HCT116 (cell line): Measurements from ENCODE around the gene IL36A.

ENCODE experiments used
- EZH2 ChIP-seq: fragments of 200-600 bp; sonication (generic); IDR thresholded peaks from 2 replicates; pipeline ENCODE4 v1.6.1; 2017; ENCODE audit warnings: antibody characterized with exemption, mixed run types
- JUND ChIP-seq: IDR thresholded peaks from 2 replicates; pipeline ENCODE4 v1.6.1; 2012
- POLR2A ChIP-seq: IDR thresholded peaks from 2 replicates; pipeline ENCODE4 v1.7.0; 2011; ENCODE audit warnings: borderline replicate concordance; ENCODE audit not compliant: insufficient read depth, insufficient read length; ENCODE audit errors: extremely low read depth
- POLR2AphosphoS5 ChIP-seq: IDR thresholded peaks from 2 replicates; pipeline ENCODE4 v1.6.1; 2011; ENCODE audit warnings: mild to moderate bottlenecking, low read depth, low read length, moderate library complexity
- SIN3A ChIP-seq: IDR thresholded peaks from 2 replicates; pipeline ENCODE4 v1.6.1; 2012; ENCODE audit warnings: low read depth
- SP1 ChIP-seq: IDR thresholded peaks from 2 replicates; pipeline ENCODE4 v1.6.1; 2012; ENCODE audit warnings: low read depth
- TCF7L2 ChIP-seq: IDR thresholded peaks from 2 replicates; pipeline ENCODE4 v1.7.0; 2011; ENCODE audit warnings: borderline replicate concordance, inconsistent platforms; ENCODE audit not compliant: insufficient read depth, insufficient read length; ENCODE audit errors: extremely low read depth
- TF ChIP-seq, protein P1 (sequence below), 3 experiments: fragments of 200-600 bp in 1 of 3; sonication (generic) in 1 of 3; IDR thresholded peaks in 2 of 3; conservative IDR thresholded peaks in 1 of 3; 2 replicates each; pipeline ENCODE4 v1.5.1; 2012 to 2017; ENCODE audit warnings: low read depth in 2 of 3, low read length in 2 of 3, antibody characterized with exemption in 1 of 3, borderline replicate concordance in 1 of 3, control low read depth in 1 of 3, mild to moderate bottlenecking in 1 of 3, mixed read lengths in 1 of 3, mixed run types in 1 of 3, moderate library complexity in 1 of 3; ENCODE audit not compliant: insufficient read depth in 1 of 3
- TF ChIP-seq, protein P2 (sequence below): IDR thresholded peaks from 2 replicates; pipeline ENCODE4 v1.6.1; 2012; ENCODE audit warnings: low read depth

DNA sequence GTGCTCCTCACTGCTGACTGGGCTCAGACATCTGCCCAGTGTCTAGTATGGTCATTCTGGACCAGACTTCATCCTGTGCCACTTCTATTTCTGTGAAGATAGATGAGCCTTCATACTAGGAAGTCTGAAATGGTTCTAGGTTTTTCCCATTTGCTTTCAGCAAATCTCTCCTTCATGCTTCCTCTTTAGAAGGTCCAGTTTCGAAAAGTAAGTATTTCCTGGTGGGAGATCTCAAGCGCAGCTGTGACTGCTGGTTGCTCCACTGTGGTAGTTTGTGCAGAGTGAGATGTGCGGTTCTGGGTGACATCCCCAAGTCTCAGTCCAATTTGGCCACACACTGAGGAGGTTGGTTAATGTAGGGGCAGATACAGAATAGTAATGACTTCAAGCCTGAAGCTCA, 33.0 kb downstream of the IL36A start:
- TF ChIP-seq, protein P1, sequence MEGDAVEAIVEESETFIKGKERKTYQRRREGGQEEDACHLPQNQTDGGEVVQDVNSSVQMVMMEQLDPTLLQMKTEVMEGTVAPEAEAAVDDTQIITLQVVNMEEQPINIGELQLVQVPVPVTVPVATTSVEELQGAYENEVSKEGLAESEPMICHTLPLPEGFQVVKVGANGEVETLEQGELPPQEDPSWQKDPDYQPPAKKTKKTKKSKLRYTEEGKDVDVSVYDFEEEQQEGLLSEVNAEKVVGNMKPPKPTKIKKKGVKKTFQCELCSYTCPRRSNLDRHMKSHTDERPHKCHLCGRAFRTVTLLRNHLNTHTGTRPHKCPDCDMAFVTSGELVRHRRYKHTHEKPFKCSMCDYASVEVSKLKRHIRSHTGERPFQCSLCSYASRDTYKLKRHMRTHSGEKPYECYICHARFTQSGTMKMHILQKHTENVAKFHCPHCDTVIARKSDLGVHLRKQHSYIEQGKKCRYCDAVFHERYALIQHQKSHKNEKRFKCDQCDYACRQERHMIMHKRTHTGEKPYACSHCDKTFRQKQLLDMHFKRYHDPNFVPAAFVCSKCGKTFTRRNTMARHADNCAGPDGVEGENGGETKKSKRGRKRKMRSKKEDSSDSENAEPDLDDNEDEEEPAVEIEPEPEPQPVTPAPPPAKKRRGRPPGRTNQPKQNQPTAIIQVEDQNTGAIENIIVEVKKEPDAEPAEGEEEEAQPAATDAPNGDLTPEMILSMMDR (IDR thresholded peaks at IDR 0.05 in 2 of 3, conservative IDR thresholded peaks at IDR 0.05 in 1 of 3; ENCODE audit: borderline replicate concordance in 1 of 3, insufficient read depth in 1 of 3, low read depth in 2 of 3, low read length in 2 of 3): no peak
- TF ChIP-seq EZH2 (no peak), POLR2AphosphoS5 (no peak), SIN3A (no peak), TCF7L2 (no peak), JUND (no peak), POLR2A (no peak), SP1 (no peak)
- TF ChIP-seq, protein P2, sequence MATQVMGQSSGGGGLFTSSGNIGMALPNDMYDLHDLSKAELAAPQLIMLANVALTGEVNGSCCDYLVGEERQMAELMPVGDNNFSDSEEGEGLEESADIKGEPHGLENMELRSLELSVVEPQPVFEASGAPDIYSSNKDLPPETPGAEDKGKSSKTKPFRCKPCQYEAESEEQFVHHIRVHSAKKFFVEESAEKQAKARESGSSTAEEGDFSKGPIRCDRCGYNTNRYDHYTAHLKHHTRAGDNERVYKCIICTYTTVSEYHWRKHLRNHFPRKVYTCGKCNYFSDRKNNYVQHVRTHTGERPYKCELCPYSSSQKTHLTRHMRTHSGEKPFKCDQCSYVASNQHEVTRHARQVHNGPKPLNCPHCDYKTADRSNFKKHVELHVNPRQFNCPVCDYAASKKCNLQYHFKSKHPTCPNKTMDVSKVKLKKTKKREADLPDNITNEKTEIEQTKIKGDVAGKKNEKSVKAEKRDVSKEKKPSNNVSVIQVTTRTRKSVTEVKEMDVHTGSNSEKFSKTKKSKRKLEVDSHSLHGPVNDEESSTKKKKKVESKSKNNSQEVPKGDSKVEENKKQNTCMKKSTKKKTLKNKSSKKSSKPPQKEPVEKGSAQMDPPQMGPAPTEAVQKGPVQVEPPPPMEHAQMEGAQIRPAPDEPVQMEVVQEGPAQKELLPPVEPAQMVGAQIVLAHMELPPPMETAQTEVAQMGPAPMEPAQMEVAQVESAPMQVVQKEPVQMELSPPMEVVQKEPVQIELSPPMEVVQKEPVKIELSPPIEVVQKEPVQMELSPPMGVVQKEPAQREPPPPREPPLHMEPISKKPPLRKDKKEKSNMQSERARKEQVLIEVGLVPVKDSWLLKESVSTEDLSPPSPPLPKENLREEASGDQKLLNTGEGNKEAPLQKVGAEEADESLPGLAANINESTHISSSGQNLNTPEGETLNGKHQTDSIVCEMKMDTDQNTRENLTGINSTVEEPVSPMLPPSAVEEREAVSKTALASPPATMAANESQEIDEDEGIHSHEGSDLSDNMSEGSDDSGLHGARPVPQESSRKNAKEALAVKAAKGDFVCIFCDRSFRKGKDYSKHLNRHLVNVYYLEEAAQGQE: no peak
